GM13977 (cell line): ENCODE data around the gene PSMB7.

Experiments used
- DNase-seq: peaks from one replicate; pipeline ENCODE4 v3.0.0; 2012; ENCODE audit warnings: low spot score
- in situ Hi-C: fragments of 300-500 bp; cut with MboI; formaldehyde crosslinking; loops from one replicate; pipeline ENCODE4 v1.12.0; 2022; ENCODE audit warnings: low sequenced_read_pairs, low pct_unique_long_range_greater_than_20kb, mixed read lengths, inconsistent platforms; ENCODE audit not compliant: unreplicated experiment
- TF ChIP-seq, protein P1 (sequence below): IDR thresholded peaks from 2 replicates; pipeline ENCODE4 v1.5.1; 2012; ENCODE audit warnings: mild to moderate bottlenecking, control low read depth; ENCODE audit not compliant: insufficient read depth; ENCODE audit errors: extremely low read depth, missing control alignments

Gene PSMB7

DNA sequence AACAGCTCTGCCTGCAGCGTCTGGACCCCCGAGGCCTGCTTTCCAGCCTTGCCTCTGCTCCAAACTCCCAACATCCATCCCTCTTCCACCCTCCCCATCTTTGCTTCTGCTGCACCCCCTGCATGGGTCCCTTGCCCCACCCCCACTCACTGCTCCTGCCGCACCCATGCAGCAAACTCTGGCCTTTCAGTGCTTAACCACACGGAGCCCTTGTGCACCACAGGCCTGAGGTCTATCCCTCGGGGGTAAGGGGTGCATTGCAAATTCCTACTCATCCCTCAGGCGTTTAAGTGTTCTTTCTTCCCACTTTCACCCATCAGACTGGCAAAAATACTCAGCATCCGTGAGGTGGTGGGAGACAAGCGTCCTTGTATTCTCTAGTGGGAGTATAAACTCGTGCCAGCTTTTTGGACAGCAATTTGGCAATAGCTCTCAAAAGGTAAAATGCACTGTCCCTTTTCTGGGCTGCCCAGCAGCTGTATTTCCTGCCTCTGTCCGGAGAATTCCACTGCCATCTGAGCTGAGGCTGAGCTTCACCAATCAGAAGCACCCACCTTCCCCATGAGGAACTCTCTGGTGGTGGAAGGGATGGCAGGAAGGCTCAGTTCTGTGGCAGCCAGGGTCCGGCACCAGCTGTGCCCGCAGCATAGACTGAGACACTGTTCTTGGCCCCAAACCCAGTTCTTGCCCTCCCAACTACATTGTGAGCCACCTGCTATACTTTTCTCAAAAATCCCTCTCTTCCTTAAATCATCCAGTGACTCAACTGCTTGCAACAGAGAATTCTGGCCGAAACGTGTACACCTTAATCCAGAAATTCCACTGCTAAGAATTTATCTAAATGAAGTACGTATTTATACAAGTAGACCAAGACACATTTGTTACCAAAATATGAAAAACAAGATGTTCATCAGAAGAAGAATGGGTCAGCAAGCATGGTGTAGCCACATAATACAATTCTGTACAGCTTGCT is 15.0 kb downstream of the PSMB7 start:
- DNase-seq: no peak
- in situ Hi-C loops: no loop called here
- TF ChIP-seq, protein P1, sequence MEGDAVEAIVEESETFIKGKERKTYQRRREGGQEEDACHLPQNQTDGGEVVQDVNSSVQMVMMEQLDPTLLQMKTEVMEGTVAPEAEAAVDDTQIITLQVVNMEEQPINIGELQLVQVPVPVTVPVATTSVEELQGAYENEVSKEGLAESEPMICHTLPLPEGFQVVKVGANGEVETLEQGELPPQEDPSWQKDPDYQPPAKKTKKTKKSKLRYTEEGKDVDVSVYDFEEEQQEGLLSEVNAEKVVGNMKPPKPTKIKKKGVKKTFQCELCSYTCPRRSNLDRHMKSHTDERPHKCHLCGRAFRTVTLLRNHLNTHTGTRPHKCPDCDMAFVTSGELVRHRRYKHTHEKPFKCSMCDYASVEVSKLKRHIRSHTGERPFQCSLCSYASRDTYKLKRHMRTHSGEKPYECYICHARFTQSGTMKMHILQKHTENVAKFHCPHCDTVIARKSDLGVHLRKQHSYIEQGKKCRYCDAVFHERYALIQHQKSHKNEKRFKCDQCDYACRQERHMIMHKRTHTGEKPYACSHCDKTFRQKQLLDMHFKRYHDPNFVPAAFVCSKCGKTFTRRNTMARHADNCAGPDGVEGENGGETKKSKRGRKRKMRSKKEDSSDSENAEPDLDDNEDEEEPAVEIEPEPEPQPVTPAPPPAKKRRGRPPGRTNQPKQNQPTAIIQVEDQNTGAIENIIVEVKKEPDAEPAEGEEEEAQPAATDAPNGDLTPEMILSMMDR: no peak

DNA sequence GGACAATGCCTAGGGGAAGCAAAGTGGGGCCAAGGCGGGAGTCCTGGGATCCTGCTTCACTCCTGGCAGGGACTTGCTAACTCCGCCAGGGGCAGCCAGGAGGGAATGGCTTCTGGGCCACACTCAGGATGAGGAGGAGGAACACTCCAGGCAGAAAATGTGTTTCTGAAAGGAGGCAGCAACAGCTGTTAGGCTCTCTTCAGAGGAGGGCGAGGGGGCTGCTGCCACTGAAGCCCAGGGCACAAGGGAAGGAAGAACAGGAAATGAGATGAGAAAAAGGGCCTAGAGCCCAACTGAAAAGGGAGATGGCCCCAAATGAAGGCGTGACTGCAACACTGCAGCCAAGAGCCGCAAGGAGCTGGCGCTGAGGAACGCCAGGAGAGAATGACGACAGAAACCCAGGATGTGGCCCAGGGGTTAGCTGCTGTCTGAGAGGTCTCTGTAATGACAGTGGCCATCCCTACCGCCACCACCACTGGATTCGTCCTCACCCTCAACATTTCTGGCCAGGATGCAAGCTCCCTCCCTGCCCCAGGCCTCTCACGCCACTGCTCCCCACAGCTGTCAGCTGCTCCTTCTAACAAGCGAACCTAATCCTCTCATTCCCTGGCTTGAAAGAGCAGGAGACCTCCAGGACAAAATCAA is 15.8 kb downstream of the PSMB7 start:
- in situ Hi-C loops: no loop called here
- TF ChIP-seq, protein P1: no peak
- no peak for DNase-seq

DNA sequence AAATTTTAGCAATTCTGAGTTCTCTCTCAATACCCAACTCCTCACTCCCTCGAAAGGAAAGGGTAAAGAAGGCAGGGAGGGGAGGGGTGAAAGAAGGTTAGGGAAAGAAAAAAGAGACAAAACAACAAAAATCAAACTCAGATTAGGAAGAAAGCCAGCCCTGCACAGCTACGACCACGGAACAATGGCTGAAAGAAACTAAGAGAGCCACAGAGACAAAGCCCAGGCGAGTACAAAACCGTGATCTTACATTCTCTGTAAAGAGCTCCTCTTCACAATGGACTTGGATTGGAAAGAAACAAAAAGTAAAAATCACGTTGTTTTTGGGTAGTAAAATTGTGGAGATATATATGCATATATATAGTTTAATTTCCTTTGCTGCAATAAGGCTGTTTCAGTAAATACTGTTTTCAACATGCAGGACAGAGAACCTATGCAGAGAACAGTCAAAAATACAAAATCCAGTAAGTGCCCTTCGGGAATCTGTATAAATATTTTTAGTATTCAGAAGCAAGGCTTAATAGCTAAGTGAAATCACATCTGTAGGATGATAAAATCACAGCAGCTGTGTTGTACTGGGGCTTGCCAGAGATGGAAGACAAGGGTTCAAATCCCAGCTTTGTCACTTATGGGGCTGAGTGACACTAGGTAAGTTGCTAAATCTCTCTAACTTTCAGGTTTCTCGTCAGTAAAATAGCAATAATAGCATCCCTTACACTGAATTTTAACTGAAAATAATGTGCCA is 16.9 kb downstream of the PSMB7 start:
- in situ Hi-C loops: no loop called here
- TF ChIP-seq, protein P1: no peak
- no peak for DNase-seq

DNA sequence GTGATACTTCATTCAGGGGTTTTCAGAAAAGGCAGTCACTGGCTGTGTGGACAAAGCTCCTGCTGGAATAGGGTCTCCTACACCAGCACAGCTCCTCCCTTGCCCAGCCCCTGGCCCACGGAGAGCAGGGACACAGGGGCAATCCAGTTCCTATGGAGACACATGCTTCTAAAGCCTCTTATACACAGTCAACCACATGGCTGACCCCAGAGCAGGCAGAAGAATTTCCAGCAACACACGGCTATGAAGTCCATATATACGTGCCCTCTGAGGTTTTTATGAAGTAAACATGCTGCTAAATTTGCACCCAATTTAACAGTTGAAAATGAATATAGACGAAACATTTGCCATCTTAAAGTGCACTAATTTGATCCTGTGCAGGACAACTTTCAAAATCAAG is 19.4 kb downstream of the PSMB7 start:
- DNase-seq: no peak
- TF ChIP-seq, protein P1: no peak
- in situ Hi-C loops: no loop called here

DNA sequence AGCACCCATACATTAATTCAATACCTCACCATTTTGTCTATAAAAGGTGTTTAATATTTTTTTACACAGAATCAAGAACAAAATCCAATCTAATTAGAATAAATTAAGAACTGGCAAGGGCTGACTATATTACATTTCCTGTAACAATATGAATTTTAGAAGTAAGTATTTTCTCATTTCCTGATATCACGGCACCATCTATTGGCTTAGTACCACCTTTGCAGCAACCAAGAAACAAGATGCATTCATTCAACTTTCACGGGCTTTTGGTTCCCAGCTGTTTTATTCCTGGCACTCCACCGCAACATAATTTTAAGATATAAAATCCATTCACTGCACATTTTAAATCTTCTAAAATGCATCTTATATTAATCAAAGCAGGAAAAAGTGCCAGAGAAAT is 20.6 kb downstream of the PSMB7 start:
- in situ Hi-C loops: no loop called here
- TF ChIP-seq, protein P1: no peak
- DNase-seq: no peak

DNA sequence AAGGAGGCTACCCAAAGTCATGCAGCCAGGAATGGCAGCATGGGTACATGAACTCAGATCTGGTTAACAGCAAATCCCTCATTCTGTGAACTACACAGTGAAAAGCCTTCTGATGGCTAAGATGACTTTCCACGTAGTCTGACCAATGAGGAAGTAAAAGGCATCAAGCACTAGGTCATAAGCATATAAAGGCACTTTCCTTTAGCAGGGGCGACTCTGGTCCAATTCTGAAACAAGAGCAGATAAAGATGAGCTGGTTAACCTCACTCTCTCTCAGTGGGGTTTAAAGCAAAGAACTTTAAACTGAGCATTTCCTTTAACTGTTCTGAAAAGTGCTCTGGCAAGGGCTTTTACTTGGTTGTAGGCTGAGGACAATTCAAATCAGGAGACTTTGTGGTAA is 21.1 kb downstream of the PSMB7 start:
- TF ChIP-seq, protein P1: no peak
- in situ Hi-C loops: no loop called here
- peak; percentile 32 for DNase-seq
